Measurements from ENCODE around the gene POLK. TPM values are rescaled to one million over a fixed set of nuclear protein-coding genes. Genes with fewer than 3 reads are reported as not detected.

POLK gene
- polyA plus RNA-seq, 1 of the 3 experiments (the other 2 are of a cell fraction) = 5.5 TPM

DNA sequence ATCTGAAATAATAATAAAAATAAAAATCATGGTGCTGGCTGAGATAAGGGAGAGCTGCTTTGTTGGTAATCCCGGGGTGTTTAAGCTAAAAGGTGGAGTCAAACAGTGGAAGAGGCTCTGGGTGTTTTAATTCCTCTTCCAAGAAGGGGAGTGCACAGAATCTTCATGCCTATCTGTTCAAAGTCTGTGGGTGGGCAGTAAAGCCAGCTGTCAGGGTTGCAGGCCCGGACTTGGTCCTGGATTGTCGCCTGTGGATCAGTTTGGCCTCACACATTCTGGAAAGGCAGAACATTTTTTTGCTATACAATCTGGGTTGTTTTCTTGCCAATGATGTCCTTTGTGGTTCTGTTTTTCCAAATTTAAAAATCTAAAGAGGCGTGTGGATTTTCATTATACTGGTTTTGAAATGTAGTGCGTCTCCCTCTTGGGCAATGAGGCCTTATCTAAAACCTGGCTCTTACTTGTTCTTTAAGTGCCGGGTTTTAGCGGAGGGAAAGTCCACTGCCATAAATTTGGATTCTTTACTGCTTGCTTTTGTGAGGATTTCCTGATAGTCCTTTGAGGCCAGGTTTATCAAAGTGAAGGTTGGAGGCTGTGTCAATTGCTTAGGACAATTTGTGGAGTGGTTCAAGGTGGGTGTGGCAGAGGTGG lies 105.4 kb downstream of the POLK start:
- no peaks in the 10 kb centered on the region for H3K9me2 ChIP-seq
- no peak for DNase-seq

More for the DNA sequence above, 105.4 kb downstream of the POLK start:
- Histone ChIP-seq H3K9me3 (no peaks in the 10 kb centered on the region), H3K27ac (ENCODE audit: low read depth in 2 of 2, low read length in 1 of 2) (no peak overlapping the region), H3K27me3 (ENCODE audit: insufficient read depth) (no peaks in the 10 kb centered on the region), H3K9ac (no peak overlapping the region), H3K36me3 (replicated peaks in 1 of 2; ENCODE audit: control insufficient read depth in 1 of 2, insufficient read depth in 2 of 2, low read length in 1 of 2) (no peaks in the 10 kb centered on the region), H3K4me3 (ENCODE audit: low read depth in 2 of 2, low read length in 1 of 2) (no peak overlapping the region), H3K4me1 (ENCODE audit: control insufficient read depth in 1 of 2, insufficient read depth in 2 of 2, low read depth in 1 of 2, low read length in 1 of 2) (no peaks in the 10 kb centered on the region; a peak in 1 of 4 replicates), H2AFZ (ENCODE audit: low read depth) (no peak overlapping the region), H3K4me2 (no peak overlapping the region), H4K20me1 (ENCODE audit: insufficient read depth) (no peaks in the 10 kb centered on the region), H3F3A (replicated peaks; ENCODE audit: insufficient read depth) (no peaks in the 10 kb centered on the region), H3K79me2 (ENCODE audit: insufficient read depth) (no peaks in the 10 kb centered on the region)
- ChIA-PET POLR2A (no interaction called here), CTCF (interaction anchor here (0.9 kb wide), 1 partner anchor 10 kb away, joined by 4 read pairs; no protein-coding TSS in a partner anchor)
- no peak for TF ChIP-seq TEAD4 (IDR thresholded peaks at IDR 0.05; ENCODE audit: borderline replicate concordance, insufficient read depth)
- TF ChIP-seq YY1 (IDR thresholded peaks at IDR 0.05; ENCODE audit: low read depth) = no peak
- no peak for TF ChIP-seq JUND (IDR thresholded peaks at IDR 0.05)
- no peak for TF ChIP-seq RXRA (IDR thresholded peaks at IDR 0.05; ENCODE audit: borderline replicate concordance, low read depth)
- no peak for TF ChIP-seq ZBTB33 (IDR thresholded peaks at IDR 0.05; ENCODE audit: borderline replicate concordance, low read depth)
- TF ChIP-seq POLR2AphosphoS5 (IDR thresholded peaks at IDR 0.05; ENCODE audit: low read depth, low read length) = no peak
- no peak for TF ChIP-seq MAX (IDR thresholded peaks at IDR 0.05; ENCODE audit: low read depth)
- TF ChIP-seq FOXJ3 (CRISPR knock-in tag; IDR thresholded peaks at IDR 0.05) = no peak
- TF ChIP-seq, protein P1, sequence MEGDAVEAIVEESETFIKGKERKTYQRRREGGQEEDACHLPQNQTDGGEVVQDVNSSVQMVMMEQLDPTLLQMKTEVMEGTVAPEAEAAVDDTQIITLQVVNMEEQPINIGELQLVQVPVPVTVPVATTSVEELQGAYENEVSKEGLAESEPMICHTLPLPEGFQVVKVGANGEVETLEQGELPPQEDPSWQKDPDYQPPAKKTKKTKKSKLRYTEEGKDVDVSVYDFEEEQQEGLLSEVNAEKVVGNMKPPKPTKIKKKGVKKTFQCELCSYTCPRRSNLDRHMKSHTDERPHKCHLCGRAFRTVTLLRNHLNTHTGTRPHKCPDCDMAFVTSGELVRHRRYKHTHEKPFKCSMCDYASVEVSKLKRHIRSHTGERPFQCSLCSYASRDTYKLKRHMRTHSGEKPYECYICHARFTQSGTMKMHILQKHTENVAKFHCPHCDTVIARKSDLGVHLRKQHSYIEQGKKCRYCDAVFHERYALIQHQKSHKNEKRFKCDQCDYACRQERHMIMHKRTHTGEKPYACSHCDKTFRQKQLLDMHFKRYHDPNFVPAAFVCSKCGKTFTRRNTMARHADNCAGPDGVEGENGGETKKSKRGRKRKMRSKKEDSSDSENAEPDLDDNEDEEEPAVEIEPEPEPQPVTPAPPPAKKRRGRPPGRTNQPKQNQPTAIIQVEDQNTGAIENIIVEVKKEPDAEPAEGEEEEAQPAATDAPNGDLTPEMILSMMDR (IDR thresholded peaks at IDR 0.05) = no peak
- TF ChIP-seq USF2 (IDR thresholded peaks at IDR 0.05; ENCODE audit: borderline replicate concordance, low read depth, low read length) = no peak
- 96% methylated on average over 7 of the region's 7 CpGs for WGBS (ENCODE audit: low lambda C conversion rate)
